GM12801 (cell line): ENCODE data around the gene RBFA.

Source experiments
- CTCF ChIP-seq: IDR thresholded peaks from one replicate; pipeline ENCODE4 v1.5.1; 2011; ENCODE audit warnings: control low read depth; ENCODE audit not compliant: insufficient read length; ENCODE audit errors: extremely low read depth

Gene RBFA

GRCh38 chr18:80046011-80046410, 11.8 kb downstream of the RBFA start:
- no peak for TF ChIP-seq CTCF

- TF ChIP-seq CTCF, result no peak
Observed at GRCh38 chr18:80046431-80046830, 12.2 kb downstream of the RBFA start.

- TF ChIP-seq CTCF, result no peak
Observed at GRCh38 chr18:80046961-80047541, 12.8 kb downstream of the RBFA start.

- no peak for TF ChIP-seq CTCF
Observed at GRCh38 chr18:80050797-80051196, 16.6 kb downstream of the RBFA start.

- TF ChIP-seq CTCF, result no peak
Observed at GRCh38 chr18:80056095-80056494, 21.9 kb downstream of the RBFA start.

GRCh38 chr18:80059945-80060344, 25.7 kb downstream of the RBFA start:
- no peak for TF ChIP-seq CTCF

- TF ChIP-seq CTCF, result no peak
Observed at GRCh38 chr18:80065705-80066104, 31.5 kb downstream of the RBFA start.
